Fibroblast of lung (primary cell): Measurements from ENCODE around the gene MITF.

Experiments
- CTCF ChIP-seq, 2 donors: IDR thresholded peaks in 1 of 2; conservative IDR thresholded peaks in 1 of 2; 1 replicate in 1 of 2; 2 replicates in 1 of 2; pipeline ENCODE4 v1.5.1; 2011 to 2012; ENCODE audit warnings: low read length in 2 of 2, control low read depth in 1 of 2, inconsistent platforms in 1 of 2, low read depth in 1 of 2, mild to moderate bottlenecking in 1 of 2
- EZH2 ChIP-seq: IDR thresholded peaks from 2 replicates; pipeline ENCODE4 v1.5.1; 2012; ENCODE audit warnings: low read length, control low read depth, mild to moderate bottlenecking; ENCODE audit errors: missing control alignments

GRCh38 chr3:69719587-69720122 is 19.6 kb upstream of the MITF start:
- TF ChIP-seq CTCF (conservative IDR thresholded peaks at IDR 0.05 in 1 of 2, IDR thresholded peaks at IDR 0.05 in 1 of 2; ENCODE audit: low read depth in 1 of 2, low read length in 2 of 2): no peak
- TF ChIP-seq EZH2: no peak
